ENCODE results near the gene INO80E.

Gene INO80E

DNA sequence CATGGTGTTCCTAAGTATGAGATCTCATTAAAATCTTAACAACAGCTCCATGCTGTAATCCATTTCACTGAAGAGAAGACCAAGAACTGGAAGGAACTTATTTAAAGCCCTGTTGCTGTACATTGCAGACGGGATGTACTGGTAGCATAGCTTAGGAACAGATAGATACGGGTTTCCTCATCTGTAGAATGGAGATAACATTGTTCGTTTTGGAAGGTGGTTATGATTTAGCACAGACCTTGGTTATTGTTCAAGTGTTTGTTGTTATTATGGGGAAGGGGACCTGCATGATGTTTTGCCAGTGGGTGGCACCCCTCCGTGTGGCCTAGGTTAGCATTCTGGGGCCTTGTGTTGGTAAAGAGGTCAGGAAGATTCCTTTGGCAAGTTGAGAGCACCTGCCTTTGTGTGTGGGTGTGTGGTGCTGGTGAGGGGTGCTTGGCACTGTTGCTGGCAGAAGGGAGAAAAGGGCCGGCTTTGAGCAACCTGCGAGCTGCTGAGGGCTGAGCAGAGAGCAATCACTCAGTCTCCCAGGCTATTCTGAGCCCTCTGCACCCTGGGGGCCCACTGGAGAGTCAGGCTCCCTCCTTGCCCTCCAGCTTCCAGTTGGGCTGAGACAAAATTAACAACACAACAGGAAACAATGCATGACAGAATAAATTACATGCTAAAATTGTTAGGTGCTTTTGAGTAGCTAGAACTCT lies 20.1 kb upstream of the INO80E start:
- DNase-seq (ENCODE audit: low spot score), result no peak

- no peak for DNase-seq (ENCODE audit: low spot score)
These were observed 18.8 kb upstream of the INO80E start for GRCh38 chr16:29977063-29977825.

GRCh38 chr16:29978081-29978480 lies 18.0 kb upstream of the INO80E start:
- no peak for DNase-seq (ENCODE audit: low spot score)

- no peak for DNase-seq (ENCODE audit: low spot score)
These were observed 17.3 kb upstream of the INO80E start for GRCh38 chr16:29978564-29979270.

DNA sequence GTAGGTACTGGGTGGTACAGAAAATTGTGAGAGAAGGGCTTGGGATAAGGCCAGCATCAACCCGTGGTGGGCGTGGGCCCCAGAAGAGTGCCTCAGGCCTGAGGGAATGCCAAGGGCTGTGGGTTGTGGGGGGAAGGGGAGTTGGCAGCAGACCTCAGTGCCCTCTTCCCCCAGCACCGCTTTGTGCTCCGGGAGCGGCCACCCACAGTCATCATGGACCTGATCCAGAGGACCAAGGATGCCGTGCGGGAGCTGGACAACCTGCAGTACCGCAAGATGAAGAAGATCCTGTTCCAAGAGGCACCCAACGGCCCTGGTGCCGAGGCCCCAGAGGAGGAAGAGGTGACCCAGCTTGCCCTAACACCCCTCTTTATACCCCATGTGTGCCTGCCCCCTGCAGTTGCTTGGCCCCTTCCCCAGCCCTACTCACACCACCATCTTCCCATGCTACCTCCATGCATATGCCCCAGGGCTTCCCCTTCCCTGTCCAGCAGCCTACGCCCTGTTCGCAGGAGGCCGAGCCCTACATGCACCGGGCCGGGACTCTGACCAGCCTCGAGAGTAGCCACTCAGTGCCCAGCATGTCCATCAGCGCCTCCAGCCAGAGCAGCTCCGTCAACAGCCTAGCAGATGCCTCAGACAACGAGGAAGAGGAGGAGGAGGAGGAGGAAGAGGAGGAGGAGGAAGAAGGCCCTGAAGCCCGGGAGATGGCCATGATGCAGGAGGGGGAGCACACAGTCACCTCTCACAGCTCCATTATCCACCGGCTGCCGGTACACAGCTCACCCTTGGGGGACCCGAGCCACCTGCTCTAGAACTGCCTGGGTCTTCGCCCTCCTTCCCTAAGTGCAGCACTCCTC lies 13.3 kb upstream of the INO80E start:
- DNase-seq (ENCODE audit: low spot score), result no peak

- DNase-seq (ENCODE audit: low spot score), result no peak
These were observed 12.5 kb upstream of the INO80E start for GRCh38 chr16:29983420-29984136.

GRCh38 chr16:29984137-29984763 lies 11.8 kb upstream of the INO80E start:
- DNase-seq (ENCODE audit: low spot score), result no peak

DNA sequence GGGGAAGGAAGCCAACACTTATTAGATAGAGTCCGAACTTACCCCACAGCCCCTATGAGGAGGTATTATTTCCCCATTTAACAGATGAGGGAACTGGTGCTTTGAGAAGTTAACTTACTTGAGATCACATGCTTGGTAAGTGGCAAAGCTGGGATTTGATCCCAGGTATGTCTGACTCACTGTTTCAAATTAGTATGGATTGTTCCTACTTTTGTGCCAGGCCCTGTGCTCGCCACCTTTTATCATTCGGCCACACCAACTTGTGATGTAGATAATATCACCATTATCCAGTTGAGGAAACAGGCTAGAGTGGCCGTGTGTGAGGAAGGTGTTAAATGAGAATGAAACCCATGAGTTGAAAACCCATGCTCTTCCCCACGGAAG lies 11.3 kb upstream of the INO80E start:
- no peak for DNase-seq (ENCODE audit: low spot score)

- DNase-seq (ENCODE audit: low spot score), result no peak
These were observed 10.7 kb upstream of the INO80E start for GRCh38 chr16:29985271-29985811.

- no peak for DNase-seq (ENCODE audit: low spot score)
These were observed 9.8 kb upstream of the INO80E start for GRCh38 chr16:29986231-29986630.

DNA sequence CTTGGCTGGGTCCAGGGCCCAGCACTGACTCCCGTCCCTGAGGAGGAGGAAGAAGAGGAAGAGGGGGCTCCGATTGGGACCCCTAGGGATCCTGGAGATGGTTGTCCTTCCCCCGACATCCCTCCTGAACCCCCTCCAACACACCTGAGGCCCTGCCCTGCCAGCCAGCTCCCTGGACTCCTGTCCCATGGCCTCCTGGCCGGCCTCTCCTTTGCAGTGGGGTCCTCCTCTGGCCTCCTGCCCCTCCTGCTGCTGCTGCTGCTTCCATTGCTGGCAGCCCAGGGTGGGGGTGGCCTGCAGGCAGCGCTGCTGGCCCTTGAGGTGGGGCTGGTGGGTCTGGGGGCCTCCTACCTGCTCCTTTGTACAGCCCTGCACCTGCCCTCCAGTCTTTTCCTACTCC lies 9.1 kb upstream of the INO80E start:
- DNase-seq (ENCODE audit: low spot score), result no peak

GRCh38 chr16:29987371-29988085 lies 8.5 kb upstream of the INO80E start:
- no peak for DNase-seq (ENCODE audit: low spot score)

- no peak for DNase-seq (ENCODE audit: low spot score)
These were observed 7.5 kb upstream of the INO80E start for GRCh38 chr16:29988346-29989075.

DNA sequence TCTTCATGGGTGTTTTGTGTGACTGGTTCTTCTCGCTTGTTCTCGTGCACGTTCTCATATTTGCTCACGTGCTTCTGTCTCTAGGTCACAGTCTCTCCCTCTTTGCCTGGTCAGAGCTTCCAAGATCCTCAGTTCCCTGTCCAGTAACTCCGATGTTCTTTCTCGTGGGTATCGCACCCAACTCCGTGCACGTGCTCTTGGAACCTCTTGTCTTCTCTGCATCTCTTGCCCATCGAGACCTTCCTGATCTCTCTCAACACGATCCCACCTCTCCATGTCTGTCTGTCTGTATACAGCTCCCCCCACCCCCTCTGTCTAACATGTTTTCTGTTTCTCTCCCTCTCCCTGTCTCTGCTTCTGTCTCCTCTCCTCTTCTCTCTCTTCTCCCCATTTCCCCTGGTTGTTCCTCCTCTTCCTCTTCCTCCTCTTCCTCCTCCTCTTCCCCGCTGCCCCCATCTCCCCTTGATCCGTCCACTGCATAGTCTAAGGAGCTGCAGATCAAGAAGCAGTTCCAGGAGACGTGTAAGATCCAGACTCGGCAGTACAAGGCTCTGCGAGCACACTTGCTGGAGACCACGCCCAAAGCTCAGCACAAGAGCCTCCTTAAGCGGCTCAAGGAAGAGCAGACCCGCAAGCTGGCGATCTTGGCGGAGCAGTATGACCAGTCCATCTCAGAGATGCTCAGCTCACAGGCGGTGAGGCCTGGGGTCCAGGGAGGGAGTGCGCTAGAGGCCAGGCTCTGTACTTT lies 6.8 kb upstream of the INO80E start:
- DNase-seq (ENCODE audit: low spot score), result no peak

GRCh38 chr16:29990034-29990433 lies 6.0 kb upstream of the INO80E start:
- DNase-seq (ENCODE audit: low spot score), result no peak

DNA sequence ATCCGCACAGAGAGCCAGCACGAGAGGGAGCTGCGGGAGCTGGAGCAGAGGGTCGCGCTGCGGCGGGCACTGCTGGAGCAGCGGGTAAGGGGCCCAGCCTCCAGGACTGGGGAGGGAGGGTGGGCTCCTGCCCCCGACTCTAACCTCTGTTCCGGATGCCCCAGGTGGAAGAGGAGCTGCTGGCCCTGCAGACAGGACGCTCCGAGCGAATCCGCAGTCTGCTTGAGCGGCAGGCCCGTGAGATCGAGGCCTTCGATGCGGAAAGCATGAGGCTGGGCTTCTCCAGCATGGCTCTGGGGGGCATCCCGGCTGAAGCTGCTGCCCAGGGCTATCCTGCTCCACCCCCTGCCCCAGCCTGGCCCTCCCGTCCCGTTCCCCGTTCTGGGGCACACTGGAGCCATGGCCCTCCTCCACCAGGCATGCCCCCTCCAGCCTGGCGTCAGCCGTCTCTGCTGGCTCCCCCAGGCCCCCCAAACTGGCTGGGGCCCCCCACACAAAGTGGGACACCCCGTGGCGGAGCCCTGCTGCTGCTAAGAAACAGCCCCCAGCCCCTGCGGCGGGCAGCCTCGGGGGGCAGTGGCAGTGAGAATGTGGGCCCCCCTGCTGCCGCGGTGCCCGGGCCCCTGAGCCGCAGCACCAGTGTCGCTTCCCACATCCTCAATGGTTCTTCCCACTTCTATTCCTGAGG lies 5.0 kb upstream of the INO80E start:
- no peak for DNase-seq (ENCODE audit: low spot score)

DNA sequence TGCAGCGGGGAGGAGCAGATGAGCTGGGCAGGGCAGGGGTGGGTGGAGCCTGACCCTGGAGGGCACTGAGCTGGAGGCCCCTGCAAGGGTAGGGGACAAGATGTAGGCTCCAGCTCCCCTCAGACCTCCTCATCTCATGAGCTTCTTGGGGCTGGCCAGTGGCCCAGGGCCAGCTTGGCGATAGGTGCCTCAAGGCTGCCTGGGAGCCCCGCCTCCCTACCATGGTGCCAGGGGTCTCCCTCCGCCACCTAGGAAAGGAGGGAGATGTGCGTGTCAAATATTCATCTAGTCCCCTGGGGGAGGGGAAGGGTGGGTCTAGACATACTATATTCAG lies 4.5 kb upstream of the INO80E start:
- DNase-seq (ENCODE audit: low spot score), result no peak

DNA sequence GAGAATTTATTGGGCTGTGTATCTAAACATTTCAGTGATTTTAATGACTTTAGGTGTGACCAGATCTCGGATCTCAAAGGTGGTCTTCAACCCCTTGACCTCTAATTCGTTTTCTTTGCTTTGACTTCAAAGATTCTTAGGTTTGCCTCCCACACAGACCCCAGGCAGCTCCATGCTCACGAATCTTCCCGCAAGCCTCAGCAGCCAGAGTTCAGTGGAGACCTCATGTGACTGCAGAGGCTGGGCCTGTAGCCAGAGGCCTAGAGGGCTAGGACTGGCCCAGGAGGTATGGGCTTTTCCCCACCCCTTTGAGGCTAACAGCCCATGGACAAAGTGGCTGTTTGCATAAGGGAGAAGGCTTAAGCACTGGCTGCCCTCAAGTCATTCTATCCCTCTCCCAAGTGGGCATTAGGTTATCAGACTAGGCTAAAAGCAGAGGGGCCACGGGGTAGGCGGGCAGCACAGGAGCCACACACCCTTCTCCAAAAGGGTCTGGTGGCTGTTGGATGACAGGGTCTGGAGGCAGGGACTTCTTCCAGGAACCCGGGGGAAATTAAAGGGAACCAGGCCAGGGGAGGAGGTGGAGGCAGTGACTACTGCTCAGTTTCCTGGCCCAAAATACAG lies 3.6 kb upstream of the INO80E start:
- no peak for DNase-seq (ENCODE audit: low spot score)

All from Ammon's horn (tissue), 1 donor.